BJ (cell line): ENCODE data around the gene ZNF845. TPM values are rescaled to one million over a fixed set of nuclear protein-coding genes. Genes with fewer than 3 reads are reported as not detected.

Experiments used
- CTCF ChIA-PET: fragments of 350-600 bp; formaldehyde crosslinking; extraction: SDS; loops from one replicate; lab custom pipeline; 2021; ENCODE audit warnings: antibody characterized with exemption, inconsistent platforms; lab: Yijun Ruan, JAX
- POLR2A ChIA-PET: fragments of 300-600 bp; sonication (Branson Sonifier 250); formaldehyde crosslinking; extraction: SDS; loops from one replicate; lab custom pipeline; 2021; ENCODE audit warnings: antibody characterized with exemption; lab: Charles Lee
- DNase-seq: peaks from one replicate; pipeline ENCODE4 v3.0.0-alpha.2; 2011; ENCODE audit warnings: low read depth
- H3K27me3 ChIP-seq: 2 replicates; pipeline ENCODE4 v1.6.0; 2011; ENCODE audit warnings: low read length; ENCODE audit not compliant: control insufficient read depth, insufficient read depth
- H3K36me3 ChIP-seq: 2 replicates; pipeline ENCODE4 v1.5.1; 2011; ENCODE audit warnings: low read length; ENCODE audit not compliant: control insufficient read depth, insufficient read depth
- H3K4me3 ChIP-seq: 2 replicates; pipeline ENCODE4 v1.5.1; 2011; ENCODE audit warnings: low read depth, mild to moderate bottlenecking, control low read depth, low read length
- CTCF ChIP-seq: IDR thresholded peaks from 2 replicates; pipeline ENCODE4 v1.5.1; 2011; ENCODE audit warnings: low read depth, mild to moderate bottlenecking, control low read depth, inconsistent platforms, low read length, moderate library complexity; ENCODE audit not compliant: insufficient read depth
- polyA plus RNA-seq: library from polyadenylated mRNA; depleted of rRNA; stranded (reverse); fragments of >200 nt; gene quantifications from 2 replicates; pipeline ENCODE4 v1.2.3, GENCODE V29; 2011

Gene ZNF845
- polyA plus RNA-seq, 1 experiment = 1.5 TPM

- ChIA-PET POLR2A (no interaction called here), CTCF (no interaction called here)
- DNase-seq = no peak
- TF ChIP-seq CTCF = no peak
- no peak overlapping the region for H3K4me3 ChIP-seq
- no peaks in the 10 kb centered on the region for H3K27me3 ChIP-seq
- no peaks in the 10 kb centered on the region for H3K36me3 ChIP-seq
Measured at GRCh38 chr19:53388168-53388567, 54.6 kb downstream of the ZNF845 start.

DNA sequence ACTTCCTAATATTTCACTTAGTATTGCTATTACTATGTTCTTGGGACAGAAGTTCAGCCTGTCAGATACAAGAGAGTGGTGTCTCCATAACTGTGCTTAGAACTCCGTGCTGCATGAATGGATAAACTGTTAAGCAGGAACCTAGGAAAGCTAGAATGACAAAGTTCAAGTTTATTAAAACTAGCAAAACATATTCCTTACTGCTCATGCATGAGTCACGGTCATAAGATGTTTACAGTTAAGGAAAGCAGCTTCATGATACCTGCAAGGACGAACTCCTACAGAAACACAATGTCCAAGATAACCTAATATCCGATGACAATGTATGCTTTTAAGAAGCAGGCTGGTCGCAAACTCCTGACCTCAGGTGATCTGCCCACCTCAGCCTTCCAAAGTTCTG, 55.4 kb downstream of the ZNF845 start:
- no peaks in the 10 kb centered on the region for H3K27me3 ChIP-seq
- H3K4me3 ChIP-seq = no peak overlapping the region
- POLR2A ChIA-PET = no interaction called here
- TF ChIP-seq CTCF = no peak
- CTCF ChIA-PET = no interaction called here
- no peaks in the 10 kb centered on the region for H3K36me3 ChIP-seq
- no peak for DNase-seq

- DNase-seq = no peak
- no peaks in the 10 kb centered on the region for H3K36me3 ChIP-seq
- POLR2A ChIA-PET = no interaction called here
- CTCF ChIA-PET = no interaction called here
- TF ChIP-seq CTCF = no peak
- no peaks in the 10 kb centered on the region for H3K27me3 ChIP-seq
- H3K4me3 ChIP-seq = no peak overlapping the region
Measured at GRCh38 chr19:53389571-53389970, 56.0 kb downstream of the ZNF845 start.

GRCh38 chr19:53389978-53390377, 56.4 kb downstream of the ZNF845 start:
- ChIA-PET POLR2A (no interaction called here), CTCF (no interaction called here)
- no peak for TF ChIP-seq CTCF

GRCh38 chr19:53394522-53394973, 61.0 kb downstream of the ZNF845 start:
- ChIA-PET POLR2A (no interaction called here), CTCF (interaction anchor here (0.7 to 2.0 kb wide), 3 partner anchors 8 to 199 kb away, joined by 3 to 8 read pairs (median 4); no protein-coding TSS in a partner anchor)
- Histone ChIP-seq H3K36me3 (peaks cover 3% of the 10 kb centered on the region; the same call in 1 of the 2 replicates), H3K4me3 (peak overlapping the region; percentile 83), H3K27me3 (no peaks in the 10 kb centered on the region)
- peak; percentile 9 for DNase-seq
- no peak for TF ChIP-seq CTCF

More at GRCh38 chr19:53389978-53390377, 56.4 kb downstream of the ZNF845 start:
- no peaks in the 10 kb centered on the region for H3K36me3 ChIP-seq
- DNase-seq = no peak
- H3K4me3 ChIP-seq = no peak overlapping the region
- H3K27me3 ChIP-seq = no peaks in the 10 kb centered on the region
